Chondrocyte (in vitro differentiated cells): ENCODE results near the gene MXI1. TPM values are rescaled to one million over a fixed set of nuclear protein-coding genes. Genes with fewer than 3 reads are reported as not detected.

Experiments used
- DNase-seq: peaks from one replicate; pipeline ENCODE4 v3.0.0; 2021; ENCODE audit warnings: mixed read lengths, low spot score
- H3K27ac Mint-ChIP-seq: one replicate; pipeline ENCODE4 v1.8.0; 2021; ENCODE audit warnings: mild to moderate bottlenecking, moderate library complexity, mixed read lengths; ENCODE audit not compliant: unreplicated experiment
- H3K27me3 Mint-ChIP-seq: 2 replicates; pipeline ENCODE4 v1.8.0; 2021; ENCODE audit warnings: low read depth, mixed read lengths
- H3K36me3 Mint-ChIP-seq: 2 replicates; pipeline ENCODE4 v1.8.0; 2021; ENCODE audit warnings: low read depth, mixed read lengths
- H3K4me1 Mint-ChIP-seq: 2 replicates; pipeline ENCODE4 v1.8.0; 2021; ENCODE audit warnings: low read depth, mild to moderate bottlenecking, mixed read lengths
- H3K4me3 Mint-ChIP-seq: one replicate; pipeline ENCODE4 v1.8.0; 2021; ENCODE audit warnings: mild to moderate bottlenecking, moderate library complexity, mixed read lengths; ENCODE audit not compliant: unreplicated experiment
- H3K9me3 Mint-ChIP-seq: 2 replicates; pipeline ENCODE4 v1.8.0; 2021; ENCODE audit warnings: low read depth, mixed read lengths
- CTCF ChIP-seq: fragments of 200-600 bp; sonication (generic); IDR thresholded peaks from 2 replicates; pipeline ENCODE4 v1.5.0; 2021; ENCODE audit warnings: antibody characterized with exemption, mild to moderate bottlenecking, moderate library complexity
- total RNA-seq: library from RNA; stranded (reverse); gene quantifications from 3 replicates; pipeline ENCODE4 v1.2.1, GENCODE V29; 2021

MXI1 gene
- total RNA-seq, 1 donor from 2014 or later, result 26.8 TPM

- Mint-ChIP-seq H3K9me3 (peaks cover 4% of the 10 kb centered on the region), H3K4me3 (no peak overlapping the region), H3K36me3 (no peaks in the 10 kb centered on the region), H3K4me1 (no peaks in the 10 kb centered on the region), H3K27me3 (peaks cover 38% of the 10 kb centered on the region), H3K27ac (peak overlapping the region; percentile 22)
- no peak for TF ChIP-seq CTCF
- DNase-seq, result no peak
Observed at GRCh38 chr10:110163192-110163773, 44.1 kb upstream of the MXI1 start.

- Mint-ChIP-seq H3K27me3 (peaks cover 40% of the 10 kb centered on the region), H3K27ac (no peak overlapping the region), H3K4me1 (no peaks in the 10 kb centered on the region), H3K4me3 (no peak overlapping the region), H3K9me3 (peaks cover 4% of the 10 kb centered on the region), H3K36me3 (no peaks in the 10 kb centered on the region)
- TF ChIP-seq CTCF, result no peak
- DNase-seq, result no peak
Observed at GRCh38 chr10:110163841-110164240, 43.6 kb upstream of the MXI1 start.

GRCh38 chr10:110165239-110165638 is 42.2 kb upstream of the MXI1 start:
- no peak for TF ChIP-seq CTCF
- H3K4me1 Mint-ChIP-seq, result no peaks in the 10 kb centered on the region
- H3K4me3 Mint-ChIP-seq, result no peak overlapping the region
- no peak overlapping the region for H3K27ac Mint-ChIP-seq
- no peak for DNase-seq
- H3K36me3 Mint-ChIP-seq, result no peaks in the 10 kb centered on the region
- H3K27me3 Mint-ChIP-seq, result peaks cover 48% of the 10 kb centered on the region
- peaks cover 4% of the 10 kb centered on the region for H3K9me3 Mint-ChIP-seq

- no peak overlapping the region for H3K27ac Mint-ChIP-seq
- H3K9me3 Mint-ChIP-seq, result no peaks in the 10 kb centered on the region
- TF ChIP-seq CTCF, result no peak
- no peak for DNase-seq
- no peaks in the 10 kb centered on the region for H3K36me3 Mint-ChIP-seq
- no peaks in the 10 kb centered on the region for H3K4me1 Mint-ChIP-seq
- H3K4me3 Mint-ChIP-seq, result no peak overlapping the region
- peaks cover 54% of the 10 kb centered on the region for H3K27me3 Mint-ChIP-seq
Observed at GRCh38 chr10:110167149-110167548, 40.3 kb upstream of the MXI1 start.

- H3K9me3 Mint-ChIP-seq, result no peaks in the 10 kb centered on the region
- no peak for TF ChIP-seq CTCF
- H3K27me3 Mint-ChIP-seq, result peaks cover 53% of the 10 kb centered on the region
- H3K4me3 Mint-ChIP-seq, result no peak overlapping the region
- no peak for DNase-seq
- no peaks in the 10 kb centered on the region for H3K36me3 Mint-ChIP-seq
- no peak overlapping the region for H3K27ac Mint-ChIP-seq
- H3K4me1 Mint-ChIP-seq, result no peaks in the 10 kb centered on the region
Observed at GRCh38 chr10:110168601-110169481, 38.6 kb upstream of the MXI1 start.
